ENCODE results near the gene TDRD3.

TDRD3 gene

GRCh38 chr13:60454425-60454824 is 57.4 kb downstream of the TDRD3 start:
- no peak for DNase-seq (ENCODE audit: low read depth)

- no peak for DNase-seq (ENCODE audit: low read depth)
Observed at GRCh38 chr13:60463787-60464186, 66.8 kb downstream of the TDRD3 start.

- DNase-seq (ENCODE audit: low read depth), result no peak
Observed at GRCh38 chr13:60467098-60467497, 70.1 kb downstream of the TDRD3 start.

- DNase-seq (ENCODE audit: low read depth), result no peak
Observed at GRCh38 chr13:60479273-60479672, 82.3 kb downstream of the TDRD3 start.

GRCh38 chr13:60482012-60482411 is 85.0 kb downstream of the TDRD3 start:
- no peak for DNase-seq (ENCODE audit: low read depth)

- no peak for DNase-seq (ENCODE audit: low read depth)
Observed at GRCh38 chr13:60484865-60485264, 87.8 kb downstream of the TDRD3 start.

GRCh38 chr13:60491531-60491930 is 94.5 kb downstream of the TDRD3 start:
- DNase-seq (ENCODE audit: low read depth), result no peak

GRCh38 chr13:60492187-60492586 is 95.2 kb downstream of the TDRD3 start:
- DNase-seq (ENCODE audit: low read depth), result no peak

- DNase-seq (ENCODE audit: low read depth), result no peak
Observed at GRCh38 chr13:60494296-60494695, 97.3 kb downstream of the TDRD3 start.

- no peak for DNase-seq (ENCODE audit: low read depth)
Observed at GRCh38 chr13:60501236-60501635, 104.2 kb downstream of the TDRD3 start.

- no peak for DNase-seq (ENCODE audit: low read depth)
Observed at GRCh38 chr13:60509601-60510386, 112.8 kb downstream of the TDRD3 start.

GRCh38 chr13:60511637-60512036 is 114.6 kb downstream of the TDRD3 start:
- no peak for DNase-seq (ENCODE audit: low read depth)

- no peak for DNase-seq (ENCODE audit: low read depth)
Observed at GRCh38 chr13:60514891-60515290, 117.9 kb downstream of the TDRD3 start.

- no peak for DNase-seq (ENCODE audit: low read depth)
Observed at GRCh38 chr13:60519496-60519895, 122.5 kb downstream of the TDRD3 start.

GRCh38 chr13:60520902-60521569 is 124.0 kb downstream of the TDRD3 start:
- DNase-seq (ENCODE audit: low read depth), result no peak

GRCh38 chr13:60538566-60538965 is 141.5 kb downstream of the TDRD3 start:
- no peak for DNase-seq (ENCODE audit: low read depth)

- DNase-seq (ENCODE audit: low read depth), result no peak
Observed at GRCh38 chr13:60540276-60540675, 143.3 kb downstream of the TDRD3 start.

GRCh38 chr13:60562096-60562780 is 165.2 kb downstream of the TDRD3 start:
- no peak for DNase-seq (ENCODE audit: low read depth)

GRCh38 chr13:60571571-60571970 is 174.6 kb downstream of the TDRD3 start:
- no peak for DNase-seq (ENCODE audit: low read depth)

- DNase-seq (ENCODE audit: low read depth), result no peak
Observed at GRCh38 chr13:60572003-60572798, 175.2 kb downstream of the TDRD3 start.

GRCh38 chr13:60572855-60573254 is 175.8 kb downstream of the TDRD3 start:
- no peak for DNase-seq (ENCODE audit: low read depth)

GRCh38 chr13:60574735-60575134 is 177.7 kb downstream of the TDRD3 start:
- DNase-seq (ENCODE audit: low read depth), result no peak
